HG02840 (cell line): ENCODE data around the gene AP3D1.
"Not testable (repeated sequence)": the region's sequence is repeated elsewhere in the genome, so short reads cannot be mapped to it uniquely, and the experiment has no call there.

ENCODE experiments used
- ATAC-seq: cut with Tn5 transposase; IDR thresholded peaks from one replicate; pipeline ENCODE4 v1.9.1; 2021; ENCODE audit warnings: mild to moderate bottlenecking, moderate library complexity, moderate number of reproducible peaks; ENCODE audit not compliant: unreplicated experiment, low FRiP score

AP3D1 gene

DNA sequence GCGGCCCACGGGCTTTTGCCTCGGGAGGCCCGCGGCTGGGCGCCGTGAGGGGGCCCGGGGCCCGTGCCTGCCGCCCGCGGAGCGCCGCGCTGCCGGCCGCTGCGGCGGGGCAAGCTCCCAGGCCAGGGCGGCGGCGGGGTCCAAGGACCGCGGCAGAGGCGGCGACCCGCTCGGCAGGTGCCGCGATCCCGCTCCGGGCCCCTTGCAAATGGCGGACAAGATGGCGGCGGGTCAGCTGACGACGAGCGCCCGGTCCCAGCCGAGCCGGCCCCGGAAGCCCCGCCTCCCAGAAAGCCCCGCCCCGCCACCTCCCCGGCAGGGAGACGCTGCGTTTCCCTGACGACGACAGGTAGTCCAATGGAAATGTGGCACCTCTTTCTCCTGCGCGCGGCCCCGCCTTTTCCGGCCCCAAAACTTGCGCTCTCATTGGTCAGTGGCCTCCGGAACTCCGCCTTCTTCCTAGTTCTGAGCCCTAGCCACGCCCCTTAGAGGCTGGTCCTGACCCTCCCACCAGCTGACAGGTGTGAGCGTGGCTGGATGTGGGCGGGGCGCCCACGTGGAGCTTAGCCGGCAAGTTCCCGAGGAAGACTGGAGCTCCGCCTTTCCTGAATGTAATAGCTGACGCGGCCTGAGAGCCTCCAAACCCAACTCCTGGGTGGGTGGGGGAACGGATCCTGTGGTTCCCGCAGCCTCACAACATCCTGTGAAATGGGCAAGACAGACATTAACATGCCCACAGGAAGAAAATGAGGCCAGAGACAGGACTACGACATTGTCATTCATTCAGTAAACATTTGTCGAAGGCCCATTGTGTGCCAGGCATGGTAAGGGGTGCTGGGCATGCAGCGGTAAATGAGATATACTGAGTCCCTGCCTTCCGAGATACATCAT is at the start of gene AP3D1:
AP3D1 (minus strand) TSS at position 228 of the 891 bp plus-strand sequence. CDS start 232 bp downstream, outside the sequence.
- ATAC-seq = peak; percentile 89

DNA sequence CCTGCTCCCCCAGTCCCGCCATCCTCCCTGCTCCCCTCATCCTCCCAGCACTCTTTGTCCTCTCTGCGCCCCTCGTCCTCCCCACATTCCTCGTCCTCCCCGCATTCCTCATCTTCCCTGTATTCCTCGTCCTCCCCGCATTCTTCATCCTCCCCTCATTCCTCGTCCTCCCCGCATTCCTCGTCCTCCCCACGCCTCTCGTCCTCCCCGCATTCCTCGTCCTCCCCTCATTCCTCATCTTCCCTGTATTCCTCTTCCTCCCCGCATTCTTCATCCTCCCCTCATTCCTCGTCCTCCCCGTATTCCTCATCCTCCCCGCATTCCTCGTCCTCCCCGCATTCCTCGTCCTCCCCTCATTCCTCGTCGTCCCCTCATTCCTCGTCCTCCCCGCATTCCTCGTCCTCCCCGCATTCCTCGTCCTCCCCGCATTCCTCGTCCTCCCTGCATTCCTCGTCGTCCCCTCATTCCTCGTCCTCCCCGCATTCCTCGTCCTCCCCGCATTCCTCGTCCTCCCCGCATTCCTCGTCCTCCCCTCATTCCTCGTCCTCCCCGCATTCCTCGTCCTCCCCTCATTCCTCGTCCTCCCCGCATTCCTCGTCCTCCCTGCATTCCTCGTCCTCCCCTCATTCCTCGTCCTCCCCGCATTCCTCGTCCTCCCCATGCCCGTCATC is 49.4 kb upstream of the AP3D1 start:
- ATAC-seq = not testable (repeated sequence)

DNA sequence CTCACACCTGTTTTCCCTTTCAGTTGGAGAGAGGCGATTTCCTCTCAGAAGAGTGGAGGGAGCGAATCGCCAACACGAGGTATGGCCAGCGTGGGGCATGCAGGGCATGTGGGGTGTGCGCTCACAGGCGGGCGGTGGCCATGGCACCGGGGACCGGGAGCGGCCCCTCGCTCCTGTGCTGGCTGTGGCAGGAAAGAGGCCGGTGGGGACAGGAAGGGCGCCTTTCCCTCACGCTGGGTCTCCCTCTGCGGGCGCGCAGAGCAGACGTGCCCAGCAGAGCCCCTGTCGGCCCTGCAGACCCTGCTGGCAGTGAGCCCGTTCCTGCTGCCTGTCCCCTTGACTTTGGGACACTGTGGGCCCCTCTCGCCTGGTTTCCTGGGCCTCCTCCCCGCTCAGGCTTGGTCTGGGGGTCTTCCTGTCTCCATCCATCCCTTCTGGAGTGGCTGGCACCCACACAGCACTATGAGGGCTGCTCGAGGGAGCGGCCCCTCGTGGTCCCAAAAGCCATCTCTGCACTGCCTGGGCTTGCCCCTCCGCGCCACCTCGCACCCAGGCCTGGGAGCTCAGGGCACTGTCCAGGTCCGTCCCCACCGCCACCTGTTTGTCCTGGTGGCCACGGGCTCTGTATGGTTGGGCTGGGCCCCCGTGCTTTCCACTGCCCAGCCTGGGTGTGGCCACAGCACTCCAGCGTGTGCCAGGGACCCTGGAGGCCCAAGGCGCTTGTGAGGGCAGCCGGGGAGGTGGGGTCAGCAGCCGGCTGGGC is 48.7 kb upstream of the AP3D1 start:
- no peak for ATAC-seq

DNA sequence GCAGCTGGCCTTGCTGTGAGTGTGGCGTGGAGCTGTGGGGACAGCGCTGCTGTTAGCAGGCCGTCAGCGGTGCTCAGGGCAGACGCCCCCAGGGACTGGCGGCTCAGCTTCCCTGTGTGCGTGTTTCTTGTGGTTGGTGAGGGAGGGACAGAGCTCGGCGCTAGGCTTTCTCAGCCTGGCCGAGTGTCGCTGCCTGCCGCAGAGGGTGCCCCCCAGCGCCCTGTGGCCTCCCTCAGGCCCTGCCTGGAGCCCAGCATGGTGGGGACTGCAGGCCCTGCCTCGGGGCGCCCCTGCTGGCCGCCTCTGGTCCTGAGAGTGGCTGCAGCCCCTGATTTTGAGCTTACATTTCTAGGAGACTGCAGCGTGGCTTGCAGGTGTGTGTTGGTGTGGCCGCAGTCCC is 47.8 kb upstream of the AP3D1 start:
- ATAC-seq = no peak

DNA sequence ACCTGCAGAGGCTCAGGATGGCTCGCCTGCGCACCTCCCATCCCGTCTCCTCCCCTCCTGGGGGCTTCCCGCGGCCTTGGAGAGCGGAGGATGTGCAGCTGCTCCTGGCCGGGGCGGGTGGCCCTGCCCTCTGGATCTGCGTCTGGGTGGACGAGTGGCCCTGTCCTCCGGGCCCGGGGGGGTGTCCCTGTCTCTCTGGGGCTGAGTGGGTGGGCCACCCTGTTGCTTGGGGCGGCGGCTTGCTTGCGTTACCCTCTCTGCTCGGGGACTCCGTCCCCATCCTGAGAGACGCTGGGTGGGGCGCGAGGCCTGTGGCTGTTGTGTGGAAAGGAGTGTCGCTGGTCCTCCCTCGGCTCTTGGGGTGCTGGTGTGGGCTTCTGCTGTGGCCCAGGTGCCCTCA is 47.0 kb upstream of the AP3D1 start:
- ATAC-seq = no peak

DNA sequence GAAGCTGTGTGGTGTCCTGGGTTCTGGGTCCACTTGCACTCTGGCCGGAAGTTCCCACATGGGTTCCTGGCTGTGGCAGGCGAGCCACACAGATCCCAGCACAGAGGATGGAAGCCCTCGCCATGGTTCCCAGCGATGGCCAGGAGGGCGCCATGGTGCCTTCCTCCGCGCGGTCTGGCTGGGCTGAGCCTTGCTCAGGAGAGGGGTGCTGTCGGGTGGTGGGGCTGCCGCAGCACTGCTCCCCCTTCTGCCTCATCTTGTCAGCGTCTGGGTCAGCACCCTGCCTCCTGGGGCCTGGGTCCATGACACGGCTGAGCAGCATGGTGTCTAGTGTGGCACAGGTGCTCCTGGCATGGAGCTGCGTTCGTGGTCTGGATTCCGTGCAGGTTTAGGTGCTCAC is 45.9 kb upstream of the AP3D1 start:
- no peak for ATAC-seq

DNA sequence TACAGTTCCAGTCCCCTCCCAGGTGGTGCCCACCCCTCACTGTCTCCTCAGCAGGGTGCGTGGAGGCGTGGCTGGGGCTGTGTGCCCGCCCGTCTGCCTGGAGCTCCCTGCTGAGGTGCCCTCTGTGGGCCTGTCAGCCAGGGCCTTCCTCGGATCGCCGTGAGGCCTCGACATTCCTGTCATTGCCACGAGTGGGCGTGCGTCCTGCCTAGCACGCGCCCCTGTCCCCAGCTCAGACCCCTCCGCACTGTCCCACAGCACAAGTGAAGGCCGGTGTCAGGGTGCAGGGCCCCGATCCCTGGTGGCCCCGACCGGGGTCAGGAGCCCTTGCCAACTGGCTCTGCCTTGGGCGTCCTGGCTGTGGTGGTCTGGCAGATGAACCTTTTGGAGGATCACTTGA is 44.5 kb upstream of the AP3D1 start:
- ATAC-seq = no peak

DNA sequence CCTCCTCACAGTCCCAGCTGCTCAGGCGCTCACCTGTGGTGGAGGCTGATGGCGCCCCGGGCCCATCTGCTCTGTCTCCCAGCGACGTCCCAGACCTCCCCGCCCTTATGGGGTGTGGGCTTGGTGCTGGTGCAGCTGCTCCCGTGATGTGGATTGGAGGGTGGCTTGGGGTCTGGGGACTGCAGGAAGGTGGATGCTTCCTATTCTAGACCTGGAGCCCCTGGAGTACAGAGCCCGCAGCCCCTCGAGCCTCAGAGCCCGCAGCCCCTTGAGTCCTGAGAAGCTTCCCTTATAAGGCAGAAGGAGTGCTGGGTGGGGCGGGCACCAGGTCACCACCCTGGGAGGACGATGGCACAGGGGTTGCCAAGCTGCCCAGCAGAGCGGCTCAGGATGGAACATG is 44.0 kb upstream of the AP3D1 start:
- no peak for ATAC-seq

DNA sequence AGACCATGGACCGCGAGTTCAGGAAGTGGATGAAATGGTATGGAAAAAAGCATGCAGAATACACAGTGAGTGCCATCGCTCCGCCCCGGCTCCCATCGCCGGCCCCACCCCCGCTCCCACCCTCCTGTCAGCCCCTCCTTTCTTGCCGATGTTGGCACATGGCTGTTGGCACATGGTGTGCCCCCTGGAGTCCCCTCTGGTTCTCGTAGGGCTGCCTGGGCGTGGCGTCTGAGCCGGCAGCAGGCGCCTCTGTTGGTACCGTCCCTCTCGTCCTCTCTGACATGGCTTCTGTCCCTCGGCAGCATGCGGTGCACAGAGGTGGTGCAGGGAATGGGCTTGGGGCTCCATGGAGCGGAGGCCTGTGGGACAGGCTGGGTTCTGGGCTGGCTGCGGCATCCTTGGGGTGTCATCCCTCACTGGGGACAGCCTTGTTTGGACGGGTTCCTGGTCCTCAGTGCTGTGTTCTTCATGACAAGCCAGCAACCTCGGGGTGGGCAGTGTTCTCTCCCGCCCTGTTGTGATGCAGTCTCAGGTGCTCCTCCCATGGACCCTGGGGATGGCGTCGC is 43.2 kb upstream of the AP3D1 start:
- no peak for ATAC-seq

DNA sequence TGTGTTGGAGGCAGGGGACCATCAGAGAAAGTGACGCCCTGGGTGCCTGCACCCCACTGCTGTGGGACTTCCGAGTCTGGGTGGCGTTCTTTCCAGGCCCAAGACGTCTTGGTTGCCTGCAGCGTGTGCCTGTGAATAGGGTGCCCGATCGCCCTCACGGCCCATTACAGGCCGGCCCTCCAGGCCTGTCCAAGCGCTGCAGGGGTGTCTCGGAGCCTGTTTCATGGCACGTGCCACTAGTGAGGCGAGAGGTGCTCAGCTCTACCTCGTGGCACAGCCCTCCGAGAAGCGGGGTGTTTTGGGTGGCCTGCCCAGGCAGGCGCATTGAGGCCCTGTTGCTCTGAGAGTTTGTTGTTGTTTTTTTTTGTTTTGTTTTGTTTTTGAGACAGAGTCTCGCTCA is 42.4 kb upstream of the AP3D1 start:
- no peak for ATAC-seq

DNA sequence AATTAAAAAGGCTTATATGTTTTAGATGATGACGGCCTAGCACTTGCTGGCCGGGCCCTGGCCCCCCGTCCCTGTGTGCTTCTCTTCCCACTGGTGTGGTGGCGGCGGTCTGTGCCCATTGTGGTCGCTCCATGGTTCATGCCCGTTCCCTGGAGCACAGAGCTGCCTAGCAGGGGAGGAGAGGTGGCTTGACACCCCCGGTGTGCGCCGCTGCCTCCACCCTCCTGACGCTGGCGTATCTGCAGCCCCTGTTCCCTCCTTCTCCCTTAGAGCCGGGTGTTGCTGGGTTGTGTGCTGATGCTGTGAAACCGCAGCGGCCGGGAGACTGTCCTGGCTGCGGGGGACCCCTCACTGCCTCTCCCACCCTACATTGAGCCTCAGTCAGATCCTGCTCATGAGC is 41.5 kb upstream of the AP3D1 start:
- ATAC-seq = no peak

DNA sequence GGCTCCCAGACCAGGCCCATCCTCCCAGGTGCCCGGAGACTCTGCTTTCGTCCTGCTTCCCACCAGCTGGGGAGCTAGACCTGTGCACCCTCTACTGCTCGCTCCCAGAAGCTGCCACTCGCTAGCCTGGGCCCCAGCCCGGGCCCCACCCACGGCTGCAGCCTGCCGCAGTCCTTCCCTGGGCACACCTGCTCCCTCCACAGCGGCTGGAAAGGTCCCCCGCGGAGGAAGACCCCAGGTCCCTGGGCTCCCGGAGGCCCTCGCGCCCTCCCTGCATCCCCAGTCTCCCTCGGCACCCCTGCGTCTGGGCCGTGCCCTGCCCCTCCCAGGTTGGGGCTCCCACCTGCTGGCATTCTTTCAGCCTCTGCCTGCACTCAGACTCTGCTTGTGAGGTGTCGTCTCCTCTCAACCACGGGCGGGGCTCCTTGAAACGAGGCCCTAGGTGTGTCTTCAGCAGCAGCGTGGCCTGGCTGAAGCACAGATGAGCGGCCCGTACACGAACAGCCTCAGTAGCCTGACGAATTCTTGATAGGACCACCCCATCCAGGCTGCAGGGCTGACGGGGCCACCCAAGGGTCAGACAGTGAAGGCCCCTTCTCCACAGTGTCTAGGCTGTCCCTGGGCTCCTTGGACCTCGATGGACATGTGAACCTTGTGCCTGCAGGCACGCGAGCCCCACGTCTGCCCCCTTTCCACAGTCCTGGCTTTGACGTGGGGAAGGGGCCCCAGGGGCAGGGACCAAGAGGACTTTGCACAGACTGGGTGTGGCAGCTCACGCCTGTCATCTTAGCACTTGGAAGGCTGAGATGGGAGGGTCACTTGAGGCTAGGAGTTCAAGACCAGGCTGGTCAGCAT is 40.3 kb upstream of the AP3D1 start:
- no peak for ATAC-seq

DNA sequence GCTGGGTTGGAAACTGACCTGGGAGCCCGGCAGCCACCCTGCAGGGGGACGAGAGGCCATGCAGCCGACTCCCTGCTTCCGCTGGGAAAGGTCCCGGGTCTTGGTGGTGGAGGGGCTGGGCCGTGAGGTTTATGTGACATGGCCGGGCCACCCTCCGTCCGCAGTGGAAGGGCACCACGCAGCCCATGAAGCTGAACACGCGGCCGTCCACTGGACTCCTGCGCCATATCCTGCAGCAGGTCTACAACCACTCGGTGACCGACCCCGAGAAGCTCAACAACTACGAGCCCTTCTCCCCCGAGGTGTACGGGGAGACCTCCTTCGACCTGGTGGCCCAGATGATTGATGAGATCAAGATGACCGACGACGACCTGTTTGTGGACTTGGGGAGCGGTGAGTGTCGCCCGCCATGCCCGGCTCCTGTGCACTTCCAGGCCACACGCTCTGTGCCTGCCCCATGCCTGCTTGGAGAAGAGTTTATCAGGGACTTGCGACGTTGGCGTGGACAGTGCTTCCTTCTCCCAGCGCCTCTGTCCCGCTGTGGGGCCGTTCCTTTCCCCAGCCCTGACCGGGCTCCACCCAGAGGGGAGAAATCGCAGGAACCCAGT is 39.6 kb upstream of the AP3D1 start:
- no peak for ATAC-seq

DNA sequence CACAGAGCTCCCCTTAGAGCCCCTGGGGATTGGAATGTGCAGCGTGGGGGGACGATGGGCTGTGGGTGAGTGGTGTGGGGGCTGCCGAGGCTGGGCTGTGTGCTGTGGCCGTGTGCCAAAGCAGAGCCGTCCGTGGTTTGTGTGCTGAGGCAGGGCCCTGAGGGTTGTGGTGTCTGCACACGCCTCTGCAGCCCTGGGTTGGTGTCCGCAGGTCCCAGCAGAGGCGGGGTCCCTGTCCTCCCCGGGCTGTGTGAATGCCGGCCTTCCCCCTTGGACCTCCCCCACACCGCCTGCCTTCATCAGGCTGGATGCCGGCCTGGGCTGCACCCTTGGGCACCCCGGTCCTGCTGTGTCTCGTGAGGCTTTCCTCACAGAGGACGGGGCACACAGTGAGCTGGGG is 38.5 kb upstream of the AP3D1 start:
- ATAC-seq = no peak

DNA sequence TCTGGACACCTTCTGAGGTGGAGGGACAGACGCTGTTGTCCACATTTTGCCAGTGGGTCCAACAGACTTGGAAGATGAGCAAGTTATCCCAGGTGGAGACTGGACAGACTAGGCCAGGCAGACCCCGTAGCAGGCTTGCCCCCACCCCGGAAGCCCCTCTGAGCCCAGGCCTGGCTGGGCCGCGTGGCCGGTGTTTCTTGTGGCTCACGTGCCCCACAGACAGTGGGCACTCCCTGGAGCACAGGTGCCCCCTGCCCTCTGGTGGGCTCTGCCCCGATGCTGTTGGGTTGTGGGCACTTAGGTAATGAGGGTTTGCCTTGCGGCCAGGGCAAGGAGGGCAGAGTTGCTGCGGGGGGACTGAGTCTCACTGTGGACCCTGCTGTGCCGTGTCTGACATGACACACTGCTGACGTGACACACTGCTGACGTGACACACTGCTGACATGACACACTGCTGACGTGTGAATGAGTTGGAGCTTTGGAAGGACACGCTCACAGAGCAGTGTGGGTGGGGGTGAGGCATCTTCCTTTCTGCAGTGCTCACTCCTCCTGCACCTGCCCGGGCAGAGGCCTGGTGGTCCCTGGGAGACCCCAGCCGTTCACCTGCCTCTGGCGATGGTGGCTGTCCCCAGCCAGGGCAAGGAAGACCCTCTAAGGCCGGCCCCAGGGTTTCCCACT is 37.5 kb upstream of the AP3D1 start:
- no peak for ATAC-seq

DNA sequence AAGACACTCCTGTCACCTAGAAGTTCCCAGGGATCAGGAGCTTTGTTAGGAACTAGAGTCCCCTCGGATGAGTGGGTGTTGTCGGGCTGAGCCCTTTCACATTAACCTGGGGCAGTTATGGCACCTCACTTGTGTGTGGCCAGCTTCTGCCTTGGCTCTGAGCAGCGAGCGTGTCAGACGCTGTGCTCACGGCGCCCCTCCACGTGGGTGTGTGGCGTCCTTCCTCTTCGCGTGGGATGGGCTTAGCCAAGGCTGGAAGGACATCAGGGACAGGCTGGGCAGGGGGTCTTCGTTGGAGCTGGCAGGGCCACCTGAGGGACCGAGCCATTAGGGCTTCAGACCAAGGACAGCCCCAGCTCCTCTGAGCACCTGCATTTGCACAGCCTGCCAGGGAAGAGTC is 35.8 kb upstream of the AP3D1 start:
- ATAC-seq = no peak

DNA sequence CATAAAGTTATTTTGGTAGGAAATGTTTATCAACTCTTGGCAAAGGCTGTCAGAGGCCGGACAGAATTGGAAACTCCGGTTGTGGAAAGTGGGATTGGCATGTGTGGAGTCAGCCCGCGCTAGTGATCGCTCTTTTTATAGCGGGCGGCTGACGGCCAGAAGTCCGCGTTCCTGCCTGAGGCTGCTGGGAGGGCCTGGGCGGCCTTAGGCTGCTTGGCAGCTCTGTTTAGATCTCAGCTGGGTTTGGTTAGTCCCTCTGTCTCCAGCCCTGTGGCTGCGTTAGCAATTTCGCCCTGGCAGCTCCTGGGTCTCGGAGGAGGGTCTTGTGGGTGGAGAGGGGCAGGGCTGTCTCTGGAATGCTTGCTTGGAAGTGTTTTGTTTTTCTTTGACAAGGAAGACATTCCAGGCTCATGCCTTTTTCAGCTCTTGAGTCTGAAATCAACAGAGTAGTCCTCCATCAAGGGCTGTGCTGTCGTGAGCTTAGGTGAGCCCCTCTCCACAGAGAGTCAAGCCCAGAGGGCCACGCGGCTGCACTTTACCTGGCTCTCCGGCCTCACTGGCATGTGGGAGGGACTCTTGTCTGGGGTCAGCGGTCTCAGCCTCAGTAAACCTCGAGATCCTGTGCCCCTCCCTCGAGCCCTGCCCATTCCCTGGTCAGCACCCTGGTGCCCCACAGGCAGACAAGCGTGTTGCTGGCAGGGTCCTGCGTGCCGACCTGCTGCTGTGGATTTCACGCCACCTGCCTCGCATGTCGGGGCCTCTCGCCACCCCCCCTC is 34.9 kb upstream of the AP3D1 start:
- no peak for ATAC-seq

DNA sequence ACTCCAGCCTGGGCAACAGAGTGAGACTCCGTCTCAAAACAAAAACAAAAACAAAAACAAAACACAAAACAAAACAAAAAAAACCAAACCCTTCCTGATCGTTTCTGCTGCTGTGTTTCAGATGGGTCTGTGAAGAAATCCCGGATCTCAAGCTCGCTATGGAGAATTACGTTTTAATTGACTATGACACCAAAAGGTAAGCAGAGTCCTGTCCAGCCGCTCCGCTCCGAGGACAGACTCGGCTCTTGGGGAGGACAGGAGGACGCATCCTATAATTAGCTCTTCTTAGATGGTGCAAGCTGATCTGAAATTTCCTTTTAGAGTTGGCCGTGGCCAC is 34.3 kb upstream of the AP3D1 start:
- no peak for ATAC-seq
